LNCaP clone FGC (cell line): ENCODE measurements around the gene LRRC28.

Experiments
- DNase-seq: peaks from one replicate; pipeline ENCODE4 v3.0.0-alpha.2; 2011; ENCODE audit warnings: low read depth
- H3K4me3 ChIP-seq: 2 replicates; pipeline ENCODE4 v1.5.1; 2011; ENCODE audit warnings: mild to moderate bottlenecking, low read depth, low read length, control low read depth
- CTCF ChIP-seq: IDR thresholded peaks from 2 replicates; pipeline ENCODE4 v1.5.1; 2012; ENCODE audit warnings: mild to moderate bottlenecking; ENCODE audit not compliant: control insufficient read depth, insufficient read depth; ENCODE audit errors: extremely low read depth

LRRC28 gene

GRCh38 chr15:99404454-99404853 lies 153.2 kb downstream of the LRRC28 start:
- H3K4me3 ChIP-seq: no peak overlapping the region
- no peak for TF ChIP-seq CTCF
- no peak for DNase-seq

- no peak for TF ChIP-seq CTCF
- H3K4me3 ChIP-seq: no peak overlapping the region
- DNase-seq: no peak
These were observed 154.8 kb downstream of the LRRC28 start for GRCh38 chr15:99406120-99406519.

- H3K4me3 ChIP-seq: no peak overlapping the region
- TF ChIP-seq CTCF: no peak
- no peak for DNase-seq
These were observed 155.6 kb downstream of the LRRC28 start for GRCh38 chr15:99406716-99407487.

- no peak overlapping the region for H3K4me3 ChIP-seq
- no peak for DNase-seq
- TF ChIP-seq CTCF: no peak
These were observed 156.4 kb downstream of the LRRC28 start for GRCh38 chr15:99407716-99408115.

- H3K4me3 ChIP-seq: no peak overlapping the region
- TF ChIP-seq CTCF: no peak
- DNase-seq: no peak
These were observed 157.2 kb downstream of the LRRC28 start for GRCh38 chr15:99408236-99409096.

GRCh38 chr15:99409097-99409473 lies 157.8 kb downstream of the LRRC28 start:
- TF ChIP-seq CTCF: peak; percentile 83
- H3K4me3 ChIP-seq: no peak overlapping the region
- DNase-seq: peak; percentile 34
